Measurements from ENCODE around the gene TAF1L.
"Not testable (repeated sequence)": the region's sequence is repeated elsewhere in the genome, so short reads cannot be mapped to it uniquely, and the experiment has no call there.

The TAF1L gene, protein sequence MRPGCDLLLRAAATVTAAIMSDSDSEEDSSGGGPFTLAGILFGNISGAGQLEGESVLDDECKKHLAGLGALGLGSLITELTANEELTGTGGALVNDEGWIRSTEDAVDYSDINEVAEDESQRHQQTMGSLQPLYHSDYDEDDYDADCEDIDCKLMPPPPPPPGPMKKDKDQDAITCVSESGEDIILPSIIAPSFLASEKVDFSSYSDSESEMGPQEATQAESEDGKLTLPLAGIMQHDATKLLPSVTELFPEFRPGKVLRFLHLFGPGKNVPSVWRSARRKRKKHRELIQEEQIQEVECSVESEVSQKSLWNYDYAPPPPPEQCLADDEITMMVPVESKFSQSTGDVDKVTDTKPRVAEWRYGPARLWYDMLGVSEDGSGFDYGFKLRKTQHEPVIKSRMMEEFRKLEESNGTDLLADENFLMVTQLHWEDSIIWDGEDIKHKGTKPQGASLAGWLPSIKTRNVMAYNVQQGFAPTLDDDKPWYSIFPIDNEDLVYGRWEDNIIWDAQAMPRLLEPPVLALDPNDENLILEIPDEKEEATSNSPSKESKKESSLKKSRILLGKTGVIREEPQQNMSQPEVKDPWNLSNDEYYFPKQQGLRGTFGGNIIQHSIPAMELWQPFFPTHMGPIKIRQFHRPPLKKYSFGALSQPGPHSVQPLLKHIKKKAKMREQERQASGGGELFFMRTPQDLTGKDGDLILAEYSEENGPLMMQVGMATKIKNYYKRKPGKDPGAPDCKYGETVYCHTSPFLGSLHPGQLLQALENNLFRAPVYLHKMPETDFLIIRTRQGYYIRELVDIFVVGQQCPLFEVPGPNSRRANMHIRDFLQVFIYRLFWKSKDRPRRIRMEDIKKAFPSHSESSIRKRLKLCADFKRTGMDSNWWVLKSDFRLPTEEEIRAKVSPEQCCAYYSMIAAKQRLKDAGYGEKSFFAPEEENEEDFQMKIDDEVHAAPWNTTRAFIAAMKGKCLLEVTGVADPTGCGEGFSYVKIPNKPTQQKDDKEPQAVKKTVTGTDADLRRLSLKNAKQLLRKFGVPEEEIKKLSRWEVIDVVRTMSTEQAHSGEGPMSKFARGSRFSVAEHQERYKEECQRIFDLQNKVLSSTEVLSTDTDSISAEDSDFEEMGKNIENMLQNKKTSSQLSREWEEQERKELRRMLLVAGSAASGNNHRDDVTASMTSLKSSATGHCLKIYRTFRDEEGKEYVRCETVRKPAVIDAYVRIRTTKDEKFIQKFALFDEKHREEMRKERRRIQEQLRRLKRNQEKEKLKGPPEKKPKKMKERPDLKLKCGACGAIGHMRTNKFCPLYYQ (N-terminal part only)

DNA sequence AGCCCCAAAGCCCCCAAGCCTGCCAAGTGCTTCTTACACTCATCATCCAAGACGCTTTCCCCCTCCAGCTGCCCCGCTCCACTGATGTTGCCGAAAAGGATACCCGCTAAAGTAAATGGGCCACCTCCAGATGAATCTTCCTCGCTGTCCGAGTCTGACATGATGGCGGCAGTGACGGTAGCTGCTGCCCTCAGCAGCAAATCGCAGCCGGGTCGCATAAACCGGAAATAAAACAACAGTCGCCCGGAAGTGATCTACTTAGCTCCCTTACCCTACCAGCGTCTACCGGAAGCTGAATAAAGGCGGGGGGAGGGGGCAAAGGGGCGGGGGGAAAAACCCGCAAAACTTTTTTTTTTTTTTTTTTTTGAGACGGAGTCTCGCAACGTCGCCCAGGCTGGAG, at the start of gene TAF1L:
Gene TAF1L (minus strand): TSS at position 308 of the 400 bp plus-strand sequence. CDS start 90 bp downstream, at position 218.
- H3K4me3 ChIP-seq (ENCODE audit: low read depth, low read length), result no peak within 1 kb of the TSS

DNA sequence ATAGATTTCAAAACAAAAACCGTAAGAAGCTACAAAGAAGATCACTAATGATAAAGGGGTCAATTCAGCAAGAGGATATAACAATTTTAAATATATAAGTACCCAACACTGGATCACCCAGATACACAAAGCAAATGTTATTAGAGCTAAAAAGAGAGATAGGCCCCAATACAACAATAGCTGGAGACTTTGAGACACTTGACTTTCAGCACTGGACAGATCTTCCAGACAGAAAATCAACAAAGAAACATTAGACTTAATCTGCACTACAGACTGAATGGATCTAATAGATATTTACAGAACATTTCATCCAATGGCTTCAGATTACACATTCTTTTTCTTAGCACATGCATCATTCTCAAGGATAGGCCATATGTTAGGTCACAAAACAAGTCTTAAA, 46.3 kb upstream of the TAF1L start:
- H3K4me3 ChIP-seq (ENCODE audit: low read depth, low read length), result no peak overlapping the region

DNA sequence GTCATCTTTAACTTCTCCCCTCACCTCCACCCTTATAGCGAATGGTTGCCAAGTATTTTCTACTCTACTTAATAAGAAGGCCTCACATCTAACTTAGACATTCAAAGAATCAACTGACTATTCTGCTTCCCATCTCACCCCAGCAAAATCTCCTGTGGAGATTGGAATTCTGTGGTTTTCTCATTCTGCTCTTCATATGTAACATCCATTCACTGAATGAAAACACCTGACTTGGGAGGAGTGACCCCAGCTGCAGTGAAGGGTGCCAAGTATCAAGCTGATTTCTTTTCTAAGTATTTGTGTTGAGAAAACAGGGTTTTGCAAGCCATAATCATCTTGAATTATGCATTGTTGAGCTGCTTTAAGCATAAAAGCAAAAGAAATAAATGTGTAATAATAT, 42.5 kb upstream of the TAF1L start:
- no peak overlapping the region for H3K4me3 ChIP-seq (ENCODE audit: low read depth, low read length)

DNA sequence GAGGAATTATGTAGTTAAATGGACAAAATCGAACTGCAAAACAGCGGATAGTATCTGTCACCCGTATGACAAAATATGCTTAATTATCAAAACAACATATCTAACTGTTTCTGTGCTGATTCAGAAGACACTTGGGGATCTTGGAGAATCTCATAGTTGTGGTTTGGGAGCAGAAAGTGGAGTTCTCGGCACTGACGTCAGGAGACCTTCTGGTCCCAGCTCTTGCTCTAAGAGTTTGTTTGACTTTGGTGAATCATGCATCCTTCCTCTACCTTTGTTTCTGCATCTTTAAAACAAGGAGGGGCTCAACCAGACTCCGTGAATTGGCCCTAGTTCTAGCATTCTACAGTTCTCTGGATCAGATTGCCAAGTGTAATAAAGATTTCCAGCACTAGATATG, 37.0 kb upstream of the TAF1L start:
- no peak overlapping the region for H3K4me3 ChIP-seq (ENCODE audit: low read depth, low read length)

DNA sequence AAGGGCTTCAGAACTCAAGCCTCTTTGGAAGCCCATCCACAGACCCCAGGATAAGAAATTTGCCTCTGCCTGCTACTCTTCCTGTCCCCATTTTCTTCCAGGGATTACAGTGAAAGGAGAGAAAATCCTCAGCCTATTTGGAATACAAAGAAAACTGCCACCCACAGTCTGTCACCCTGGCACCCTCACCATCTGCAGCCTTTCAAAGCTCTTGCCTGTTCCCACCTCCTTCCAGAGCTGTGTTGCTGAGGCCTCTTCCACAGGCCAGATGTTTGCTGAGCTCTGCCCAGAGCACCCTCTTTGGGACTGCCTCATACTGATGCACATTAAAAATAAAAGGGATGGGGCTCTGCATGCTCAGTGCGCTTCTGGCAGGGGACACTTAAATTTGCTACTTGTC, 35.9 kb upstream of the TAF1L start:
- H3K4me3 ChIP-seq (ENCODE audit: low read depth, low read length), result no peak overlapping the region

DNA sequence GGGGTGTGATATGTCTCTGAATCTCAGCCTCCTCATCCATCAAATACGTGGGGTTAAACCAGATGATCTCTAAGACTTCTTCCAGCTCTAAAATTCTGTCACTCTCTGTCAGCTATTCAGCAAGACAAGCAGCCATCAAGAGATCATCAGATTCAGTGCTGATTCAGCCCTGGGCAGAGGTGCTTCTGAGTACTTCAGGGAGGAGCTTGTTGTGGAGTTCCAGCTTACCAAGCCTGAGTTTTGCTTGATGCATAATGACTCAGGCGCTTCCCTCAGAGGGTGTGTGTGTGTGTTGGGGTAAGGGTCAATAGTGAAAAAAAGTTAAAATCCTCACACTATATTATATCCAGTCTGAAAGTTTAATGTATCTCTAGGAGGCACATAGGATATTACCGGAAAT, 29.6 kb upstream of the TAF1L start:
- H3K4me3 ChIP-seq (ENCODE audit: low read depth, low read length), result no peak overlapping the region

DNA sequence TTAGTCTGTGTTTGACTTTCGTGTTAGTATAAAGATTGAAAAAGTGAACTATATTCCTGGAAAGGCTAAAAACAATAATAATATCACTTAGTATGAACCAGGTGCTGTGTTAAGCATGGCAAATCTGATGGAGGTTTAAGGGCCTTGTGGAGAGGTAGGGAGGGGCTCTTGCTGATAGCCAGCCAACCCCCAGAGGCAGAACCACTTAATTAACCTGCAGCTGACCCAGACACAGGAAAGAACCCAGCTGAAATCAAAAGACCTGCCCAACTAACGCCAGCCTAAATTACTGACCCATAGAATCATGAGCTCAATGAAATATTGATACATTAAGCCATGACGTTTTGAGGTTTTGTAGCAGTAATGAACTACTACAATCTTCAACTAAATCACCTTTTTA, 28.3 kb upstream of the TAF1L start:
- H3K4me3 ChIP-seq (ENCODE audit: low read depth, low read length), result no peak overlapping the region

DNA sequence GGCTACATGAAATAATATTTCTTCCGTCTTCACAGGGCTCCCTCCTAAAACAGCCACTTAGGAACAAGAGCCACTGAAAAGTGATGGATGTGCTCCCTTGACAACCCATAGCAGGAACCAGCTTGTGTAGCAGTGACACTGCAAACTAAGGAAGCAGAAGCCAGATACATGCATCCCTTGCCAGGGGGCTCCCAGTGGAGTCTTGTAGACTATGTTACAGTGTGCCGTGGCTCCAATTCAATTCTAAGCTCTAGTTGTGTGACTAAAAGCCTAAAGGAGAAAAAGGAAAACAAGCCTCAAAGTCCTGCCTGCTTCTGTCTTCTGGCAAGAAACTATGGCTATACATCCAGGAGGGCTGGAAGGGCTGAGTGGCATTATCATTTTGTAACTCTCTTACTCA, 12.2 kb upstream of the TAF1L start:
- no peak overlapping the region for H3K4me3 ChIP-seq (ENCODE audit: low read depth, low read length)

DNA sequence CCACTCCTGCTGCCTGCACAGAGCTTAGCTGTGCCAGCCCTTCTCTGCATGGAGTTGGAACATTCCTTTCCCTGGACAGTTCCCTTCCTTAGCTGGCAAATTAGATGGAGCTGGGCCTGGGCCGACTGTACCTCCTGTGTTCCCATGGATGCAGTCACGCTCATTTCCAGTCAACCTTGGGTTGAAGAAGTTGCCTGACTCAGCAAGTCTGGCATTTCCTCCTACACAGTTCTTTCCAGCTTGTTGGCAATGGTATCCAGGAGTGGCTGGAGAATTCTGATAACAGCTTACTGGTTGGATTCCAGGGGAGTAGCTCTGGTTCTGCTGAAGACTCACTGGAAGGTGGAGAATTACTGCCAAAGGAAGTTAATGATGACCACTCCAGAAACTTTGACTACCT, 9.2 kb upstream of the TAF1L start:
- H3K4me3 ChIP-seq (ENCODE audit: low read depth, low read length), result no peak overlapping the region

DNA sequence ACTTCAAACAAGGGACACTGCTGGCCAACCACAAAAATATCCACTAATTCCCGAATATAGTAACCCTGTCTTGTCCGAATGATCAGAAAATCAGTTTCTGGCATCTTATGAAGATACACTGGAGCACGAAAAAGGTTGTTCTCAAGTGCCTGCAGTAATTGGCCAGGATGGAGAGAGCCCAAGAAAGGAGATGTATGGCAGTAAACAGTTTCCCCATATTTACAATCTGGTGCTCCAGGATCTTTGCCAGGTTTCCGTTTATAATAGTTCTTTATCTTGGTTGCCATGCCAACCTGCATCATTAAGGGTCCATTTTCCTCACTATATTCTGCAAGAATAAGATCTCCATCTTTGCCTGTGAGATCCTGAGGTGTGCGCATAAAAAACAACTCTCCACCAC, 2.3 kb downstream of the TAF1L start:
- not testable (repeated sequence) for H3K4me3 ChIP-seq (ENCODE audit: low read depth, low read length)

DNA sequence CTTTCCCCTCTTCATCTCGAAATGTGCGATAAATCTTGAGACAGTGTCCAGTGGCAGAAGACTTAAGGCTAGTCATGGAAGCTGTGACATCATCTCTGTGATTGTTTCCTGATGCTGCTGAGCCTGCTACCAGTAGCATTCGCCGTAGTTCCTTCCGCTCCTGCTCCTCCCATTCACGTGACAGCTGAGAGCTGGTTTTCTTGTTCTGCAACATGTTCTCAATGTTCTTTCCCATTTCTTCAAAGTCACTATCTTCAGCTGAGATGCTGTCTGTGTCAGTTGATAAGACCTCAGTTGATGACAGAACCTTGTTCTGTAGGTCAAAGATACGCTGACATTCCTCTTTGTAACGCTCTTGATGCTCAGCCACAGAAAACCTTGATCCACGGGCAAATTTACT, 3.5 kb downstream of the TAF1L start:
- H3K4me3 ChIP-seq (ENCODE audit: low read depth, low read length), result no peak overlapping the region

DNA sequence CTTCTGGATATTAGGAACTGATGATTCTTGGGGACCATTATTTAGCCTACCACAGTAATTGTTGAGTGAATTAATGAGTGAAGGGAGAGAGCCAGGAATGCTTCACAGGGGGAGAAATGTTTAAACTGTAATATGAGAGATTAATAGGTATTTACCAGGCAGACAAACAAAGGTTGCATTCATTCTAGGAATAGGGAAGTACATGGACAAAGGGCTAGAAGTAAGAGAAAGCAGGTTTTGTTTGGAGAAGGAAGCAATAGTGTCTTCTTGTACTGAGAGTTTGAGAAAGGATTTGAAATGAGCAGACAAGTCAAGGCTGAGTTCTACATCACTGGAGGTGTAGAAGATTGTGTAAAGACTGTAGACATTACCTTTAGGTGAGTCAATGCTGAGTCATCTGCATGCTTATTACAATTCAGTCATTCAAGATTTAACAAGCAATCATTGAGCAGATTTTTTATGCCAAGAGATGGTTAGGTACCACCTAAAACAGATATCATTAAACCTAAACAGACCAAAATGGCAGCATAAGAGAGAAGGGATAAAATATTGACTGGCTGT, 8.0 kb downstream of the TAF1L start:
- H3K4me3 ChIP-seq (ENCODE audit: low read depth, low read length), result no peak overlapping the region

DNA sequence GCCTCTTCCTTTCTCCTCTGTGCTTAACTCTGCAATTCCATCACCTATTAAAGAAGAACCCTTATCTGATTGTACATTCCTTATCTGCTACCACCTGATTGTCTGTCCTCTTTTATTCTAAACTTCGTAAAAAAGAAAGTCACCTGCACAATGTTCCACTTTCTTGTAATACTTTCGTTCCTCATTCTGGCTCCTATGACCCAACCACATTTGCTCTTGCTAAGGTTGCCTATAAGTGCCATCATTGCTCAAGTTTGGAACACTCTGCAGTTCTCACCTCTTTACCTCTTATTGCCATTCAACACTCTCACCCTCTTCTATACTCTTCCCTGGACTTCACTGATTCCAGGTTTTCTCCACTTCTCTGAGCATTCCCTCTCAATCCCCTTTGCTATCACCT, 10.1 kb downstream of the TAF1L start:
- no peak overlapping the region for H3K4me3 ChIP-seq (ENCODE audit: low read depth, low read length)

DNA sequence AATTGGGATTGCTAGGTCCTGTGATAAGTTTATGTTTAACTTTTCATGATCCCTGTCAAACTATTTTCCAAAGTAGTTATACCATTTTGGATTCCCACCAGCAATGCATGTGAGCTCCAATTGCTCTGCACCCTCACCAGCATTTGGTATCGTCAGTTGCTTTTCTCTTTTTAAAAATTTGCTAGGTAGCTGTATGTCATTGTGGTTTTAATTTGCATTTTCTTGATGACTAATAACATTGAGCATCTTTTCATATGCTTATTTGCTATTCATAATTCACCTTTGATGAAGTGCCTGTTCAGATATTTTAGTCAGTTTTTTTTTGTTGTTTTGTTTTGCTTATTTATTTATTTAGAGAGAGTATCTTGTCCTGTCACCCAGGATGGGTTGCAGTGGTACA, 12.5 kb downstream of the TAF1L start:
- H3K4me3 ChIP-seq (ENCODE audit: low read depth, low read length), result no peak overlapping the region

DNA sequence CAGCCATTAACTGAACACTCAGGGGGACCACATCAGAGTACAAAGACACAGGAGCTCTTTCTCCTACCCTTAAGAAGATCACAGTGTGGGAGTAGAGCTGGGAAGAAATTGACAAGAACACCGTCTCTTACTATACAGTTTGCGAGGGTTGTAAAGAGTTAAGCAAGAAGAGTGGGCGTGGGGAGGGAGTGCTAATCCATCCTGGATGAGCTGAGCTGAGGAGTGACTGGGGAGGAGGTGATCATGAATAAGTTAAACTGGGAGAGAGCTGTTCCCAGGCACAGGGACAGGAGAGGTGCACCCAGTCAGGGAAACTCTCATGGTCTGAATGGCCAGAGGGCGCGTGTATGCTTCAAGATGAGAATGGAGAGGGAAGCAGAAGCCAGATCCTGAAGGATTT, 17.2 kb downstream of the TAF1L start:
- H3K4me3 ChIP-seq (ENCODE audit: low read depth, low read length), result no peak overlapping the region

DNA sequence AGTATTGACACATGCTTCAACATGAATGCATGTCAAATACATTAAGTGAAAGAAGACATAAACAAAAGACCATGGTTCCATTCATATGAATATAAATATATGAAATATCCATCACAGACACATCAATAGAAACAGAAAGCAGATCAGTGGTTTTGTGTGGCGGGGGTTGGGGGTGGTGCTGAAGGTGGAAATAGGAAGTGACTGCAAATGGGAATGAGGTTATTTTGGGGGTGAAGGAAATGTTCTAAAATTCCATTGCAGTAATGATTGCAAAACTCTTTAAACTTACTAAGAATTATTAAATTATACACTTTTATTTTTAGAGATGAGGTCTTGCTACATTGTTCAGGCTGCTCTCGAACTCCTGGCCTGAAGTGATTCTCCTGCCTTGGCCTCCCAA, 28.7 kb downstream of the TAF1L start:
- H3K4me3 ChIP-seq (ENCODE audit: low read depth, low read length), result no peak overlapping the region

DNA sequence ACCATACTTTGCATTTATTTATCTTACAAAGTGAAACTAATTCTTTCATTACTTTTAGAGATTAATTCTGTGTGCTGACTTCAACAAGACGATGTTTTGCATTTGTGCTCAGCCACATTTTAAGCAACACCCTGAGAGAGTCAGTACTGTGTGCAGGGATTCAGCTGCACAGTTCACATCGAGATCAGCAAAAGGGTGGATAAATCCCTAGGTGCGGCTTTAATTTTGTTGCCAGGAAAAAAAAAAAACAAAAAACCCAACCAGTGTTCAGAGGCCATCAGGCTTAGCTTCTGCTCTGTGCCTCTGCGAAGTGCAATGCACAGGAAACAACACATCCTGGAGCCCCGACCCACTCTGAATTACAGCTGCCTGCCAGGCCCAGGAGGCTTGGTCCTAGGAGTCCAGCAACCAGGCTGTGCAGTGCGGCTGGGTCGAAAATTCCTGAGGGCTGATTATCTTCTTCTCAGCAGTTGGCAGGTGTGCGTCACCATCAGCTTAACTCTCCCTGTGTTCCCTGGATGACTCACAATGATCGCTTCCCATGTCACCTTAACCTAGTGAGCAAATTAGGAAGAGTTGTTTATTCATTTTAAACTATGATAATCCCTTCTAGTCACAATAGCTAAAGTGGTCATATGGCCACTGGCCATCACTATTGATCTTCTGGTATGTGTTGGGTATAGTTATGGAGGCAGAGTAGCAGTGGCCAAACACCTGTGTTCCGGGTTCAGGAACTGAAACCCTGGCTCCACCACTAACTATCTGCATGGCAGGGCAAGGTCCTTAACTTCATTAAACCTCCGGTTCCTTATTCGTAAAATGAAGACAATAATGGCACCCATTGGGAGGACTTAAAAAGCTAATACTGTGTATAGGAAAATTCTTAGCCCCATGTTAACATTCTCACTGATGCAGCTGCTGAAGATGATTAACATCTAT, 31.3 kb downstream of the TAF1L start:
- H3K4me3 ChIP-seq (ENCODE audit: low read depth, low read length), result no peak overlapping the region

DNA sequence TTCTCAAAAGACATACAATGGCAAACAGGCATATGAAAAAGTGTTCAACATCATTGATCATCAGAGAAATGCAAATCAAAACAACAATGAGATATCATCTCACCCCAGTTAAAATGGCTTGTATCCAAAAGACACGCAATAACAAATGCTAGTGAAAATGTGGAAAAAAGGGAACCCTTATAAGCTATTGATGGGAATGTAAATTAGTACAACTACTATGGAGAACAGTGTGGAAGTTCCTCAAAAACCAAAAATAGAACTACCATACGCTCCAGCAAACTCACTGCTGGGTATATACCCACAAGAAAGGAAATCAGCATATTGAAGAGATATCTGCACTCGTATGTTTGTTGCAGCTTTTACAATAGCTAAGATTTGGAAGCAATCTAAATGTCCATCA, 36.4 kb downstream of the TAF1L start:
- not testable (repeated sequence) for H3K4me3 ChIP-seq (ENCODE audit: low read depth, low read length)

DNA sequence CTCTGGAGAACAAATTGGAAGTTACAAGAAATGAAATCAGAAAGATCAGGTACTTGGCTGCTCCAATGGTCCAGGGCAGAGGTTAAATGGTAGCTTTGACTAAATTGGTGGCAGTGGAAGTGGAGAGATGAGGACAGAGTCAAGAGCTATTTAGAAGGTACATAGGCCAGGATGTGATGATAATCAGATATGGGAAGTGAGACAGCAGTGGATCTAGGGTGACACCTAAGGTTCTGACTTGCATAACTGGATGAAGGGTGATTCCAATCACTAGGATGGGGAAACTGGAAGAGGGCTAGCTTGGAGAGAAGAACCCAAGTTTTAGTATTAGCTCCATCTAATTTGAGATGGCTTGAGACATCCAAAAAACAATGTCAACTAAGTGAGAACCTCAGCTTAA, 38.5 kb downstream of the TAF1L start:
- H3K4me3 ChIP-seq (ENCODE audit: low read depth, low read length), result no peak overlapping the region
